Activated T-helper 17 cell treated with anti-CD3 and anti-CD28 coated beads, Interleukin-2, amount 50 U/mL, for 72 hours (primary cell): ENCODE results near the gene C8G. TPM values are rescaled to one million over a fixed set of nuclear protein-coding genes. Genes with fewer than 3 reads are reported as not detected.
A peak's percentile ranks its signal among the peaks of the same experiment; 100 is the strongest.

ENCODE experiments used
- ATAC-seq: fragments of 150-1000 bp; cut with Tn5 transposase; replicated peaks from 2 replicates; pipeline ENCODE4 v1.10.0; 2021; ENCODE audit warnings: mild to moderate bottlenecking, moderate library complexity
- H3K27ac Mint-ChIP-seq: one replicate; pipeline ENCODE4 v1.8.0; 2022; ENCODE audit warnings: mixed read lengths
- H3K27me3 Mint-ChIP-seq: one replicate; pipeline ENCODE4 v1.8.0; 2022; ENCODE audit warnings: mixed read lengths
- H3K36me3 Mint-ChIP-seq: one replicate; pipeline ENCODE4 v1.8.0; 2022; ENCODE audit warnings: low read depth, mild to moderate bottlenecking, mixed read lengths
- H3K4me1 Mint-ChIP-seq: one replicate; pipeline ENCODE4 v1.8.0; 2022; ENCODE audit warnings: mixed read lengths
- H3K4me3 Mint-ChIP-seq: one replicate; pipeline ENCODE4 v1.8.0; 2022; ENCODE audit warnings: mild to moderate bottlenecking, mixed read lengths
- H3K9me3 Mint-ChIP-seq: one replicate; pipeline ENCODE4 v1.8.0; 2022; ENCODE audit warnings: mixed read lengths
- total RNA-seq, 2 donors: library from RNA; stranded (reverse); gene quantifications; one replicate each; pipeline ENCODE4 v1.2.3, GENCODE V29; 2022

Gene C8G
- total RNA-seq, 2 donors from 2014 or later = 3.1 TPM; not detected in 1

DNA sequence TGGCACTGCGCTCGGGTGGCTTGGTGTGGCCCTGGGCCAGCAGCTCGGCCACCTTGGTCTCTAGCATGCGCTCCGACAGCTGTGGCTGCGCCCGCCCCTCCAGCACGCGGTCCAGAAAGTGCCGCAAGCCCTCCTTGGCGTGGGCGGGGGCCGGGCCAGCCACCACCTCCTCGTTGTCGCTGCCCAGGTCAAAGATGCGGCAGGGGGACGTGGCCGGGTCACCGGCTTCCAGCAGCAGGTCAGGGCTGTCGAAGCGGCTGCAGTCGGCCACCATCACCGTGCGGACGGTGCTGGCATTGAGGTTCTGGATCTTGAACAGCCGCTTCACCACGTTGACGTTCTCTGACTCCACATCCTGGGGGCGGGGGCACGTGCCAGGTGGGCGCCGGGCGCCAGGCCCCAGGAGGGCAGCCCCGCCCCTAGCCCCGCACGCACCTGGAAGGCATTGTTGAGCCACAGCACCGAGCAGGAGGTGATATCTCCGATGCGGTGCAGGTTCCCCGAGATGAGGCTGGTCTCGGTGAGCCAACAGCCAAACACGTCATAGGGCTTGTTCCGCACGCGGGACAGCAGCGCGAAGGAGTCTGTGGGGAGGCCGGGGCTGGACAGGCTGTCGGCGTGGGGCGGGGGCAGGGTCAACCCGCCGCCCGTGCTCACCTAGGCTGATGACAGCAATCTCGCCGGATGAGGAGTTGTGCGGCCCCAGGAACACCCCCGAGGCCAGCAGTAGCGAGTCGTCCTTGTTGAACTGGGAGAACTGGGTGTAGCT lies 2.7 kb upstream of the C8G start:
- no peaks in the 10 kb centered on the region for H3K27me3 Mint-ChIP-seq
- H3K36me3 Mint-ChIP-seq = peaks cover 38% of the 10 kb centered on the region
- no peak for ATAC-seq
- H3K9me3 Mint-ChIP-seq = no peaks in the 10 kb centered on the region
- no peak overlapping the region for H3K27ac Mint-ChIP-seq
- peak overlapping the region; percentile 58 for H3K4me3 Mint-ChIP-seq
- peaks cover 6% of the 10 kb centered on the region for H3K4me1 Mint-ChIP-seq

DNA sequence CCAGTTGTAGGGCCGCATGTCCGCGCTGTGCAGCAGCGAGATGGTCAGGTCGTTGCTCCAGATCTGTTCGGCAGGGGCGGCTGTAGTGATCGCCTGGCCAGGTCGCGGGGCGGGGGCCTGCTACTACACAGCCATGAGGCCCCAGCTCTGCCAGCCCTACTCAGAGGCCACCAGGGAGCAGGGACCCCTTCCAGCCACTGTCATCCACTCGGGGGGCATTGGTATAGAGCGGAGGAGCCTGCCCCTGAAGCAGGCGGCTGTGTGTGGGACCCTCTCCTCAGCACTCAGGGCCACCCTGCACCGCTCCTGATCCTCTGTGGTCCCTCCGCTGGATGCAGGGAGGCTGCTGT lies 2.2 kb upstream of the C8G start:
- H3K9me3 Mint-ChIP-seq = no peaks in the 10 kb centered on the region
- H3K36me3 Mint-ChIP-seq = peaks cover 38% of the 10 kb centered on the region
- H3K27ac Mint-ChIP-seq = no peak overlapping the region
- no peak for ATAC-seq
- peaks cover 6% of the 10 kb centered on the region for H3K4me1 Mint-ChIP-seq
- peak overlapping the region; percentile 58 for H3K4me3 Mint-ChIP-seq
- H3K27me3 Mint-ChIP-seq = no peaks in the 10 kb centered on the region

DNA sequence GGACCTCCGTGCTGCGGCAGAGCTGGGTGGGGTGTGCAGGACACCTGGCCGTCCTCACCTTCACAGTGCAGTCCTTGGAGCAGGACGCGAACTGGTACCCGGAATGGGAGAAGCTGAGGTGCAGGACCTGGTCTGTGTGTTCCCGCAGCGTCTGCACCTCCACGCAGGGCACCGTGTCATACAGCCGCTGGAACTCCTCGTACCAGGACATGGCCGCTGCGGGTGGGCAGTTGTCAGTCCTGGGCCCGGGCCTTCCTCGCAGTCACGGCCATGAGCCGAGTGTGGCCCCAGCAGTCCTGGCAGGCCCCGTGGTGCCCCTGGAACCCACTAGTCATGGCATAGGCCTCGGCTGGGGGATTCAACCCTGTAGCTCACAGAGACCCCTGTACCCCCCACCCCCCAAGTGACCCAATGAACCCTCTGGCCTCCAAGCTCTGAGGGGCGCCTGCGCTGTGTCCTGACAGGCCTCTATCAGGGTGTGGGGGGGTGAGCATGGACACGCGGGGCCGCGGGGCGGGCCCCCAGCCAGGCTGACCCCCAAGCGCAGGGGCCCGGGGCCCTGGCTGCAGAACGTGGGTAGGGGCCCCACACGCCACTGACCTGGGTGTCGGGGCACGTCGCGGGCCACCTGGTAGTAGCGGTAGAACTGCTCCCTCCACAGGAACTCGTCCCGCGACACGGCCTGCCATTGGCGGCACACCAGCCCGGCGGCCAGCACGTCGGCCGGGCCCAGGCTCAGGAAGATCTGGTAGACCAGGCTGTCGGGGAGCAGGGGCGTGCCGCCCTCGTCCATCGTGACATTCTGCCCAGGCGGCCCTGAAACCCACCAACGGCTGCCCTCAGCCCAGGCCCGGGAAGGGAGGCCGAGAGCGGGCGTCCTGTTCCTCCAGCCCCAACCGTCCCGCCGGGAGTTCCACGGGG lies 1.5 kb upstream of the C8G start:
- H3K27ac Mint-ChIP-seq = no peak overlapping the region
- H3K27me3 Mint-ChIP-seq = no peaks in the 10 kb centered on the region
- peaks cover 6% of the 10 kb centered on the region for H3K4me1 Mint-ChIP-seq
- peaks cover 36% of the 10 kb centered on the region for H3K36me3 Mint-ChIP-seq
- peak; percentile 34 for ATAC-seq
- peak overlapping the region; percentile 58 for H3K4me3 Mint-ChIP-seq
- no peaks in the 10 kb centered on the region for H3K9me3 Mint-ChIP-seq

DNA sequence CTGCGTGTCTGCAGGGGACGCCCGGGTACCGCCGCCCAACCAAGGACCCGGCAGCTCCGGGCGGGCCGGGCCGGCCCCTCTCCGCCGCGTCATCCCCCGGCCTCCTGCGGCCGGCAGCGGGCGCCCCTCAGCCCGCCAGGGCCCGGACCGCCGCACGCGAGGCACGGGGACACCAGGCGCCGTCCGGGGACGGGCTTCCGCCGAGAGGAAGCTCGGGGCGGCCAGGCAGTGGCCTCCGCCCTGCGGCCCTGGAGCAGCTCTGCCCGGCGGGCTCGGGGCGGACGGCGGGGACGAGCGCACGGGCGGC lies 878 bp upstream of the C8G start:
- Mint-ChIP-seq H3K4me3 (peak overlapping the region; percentile 58), H3K36me3 (peaks cover 30% of the 10 kb centered on the region), H3K4me1 (peaks cover 3% of the 10 kb centered on the region), H3K27ac (no peak overlapping the region), H3K27me3 (no peaks in the 10 kb centered on the region), H3K9me3 (no peaks in the 10 kb centered on the region)
- peak; percentile 55 for ATAC-seq

DNA sequence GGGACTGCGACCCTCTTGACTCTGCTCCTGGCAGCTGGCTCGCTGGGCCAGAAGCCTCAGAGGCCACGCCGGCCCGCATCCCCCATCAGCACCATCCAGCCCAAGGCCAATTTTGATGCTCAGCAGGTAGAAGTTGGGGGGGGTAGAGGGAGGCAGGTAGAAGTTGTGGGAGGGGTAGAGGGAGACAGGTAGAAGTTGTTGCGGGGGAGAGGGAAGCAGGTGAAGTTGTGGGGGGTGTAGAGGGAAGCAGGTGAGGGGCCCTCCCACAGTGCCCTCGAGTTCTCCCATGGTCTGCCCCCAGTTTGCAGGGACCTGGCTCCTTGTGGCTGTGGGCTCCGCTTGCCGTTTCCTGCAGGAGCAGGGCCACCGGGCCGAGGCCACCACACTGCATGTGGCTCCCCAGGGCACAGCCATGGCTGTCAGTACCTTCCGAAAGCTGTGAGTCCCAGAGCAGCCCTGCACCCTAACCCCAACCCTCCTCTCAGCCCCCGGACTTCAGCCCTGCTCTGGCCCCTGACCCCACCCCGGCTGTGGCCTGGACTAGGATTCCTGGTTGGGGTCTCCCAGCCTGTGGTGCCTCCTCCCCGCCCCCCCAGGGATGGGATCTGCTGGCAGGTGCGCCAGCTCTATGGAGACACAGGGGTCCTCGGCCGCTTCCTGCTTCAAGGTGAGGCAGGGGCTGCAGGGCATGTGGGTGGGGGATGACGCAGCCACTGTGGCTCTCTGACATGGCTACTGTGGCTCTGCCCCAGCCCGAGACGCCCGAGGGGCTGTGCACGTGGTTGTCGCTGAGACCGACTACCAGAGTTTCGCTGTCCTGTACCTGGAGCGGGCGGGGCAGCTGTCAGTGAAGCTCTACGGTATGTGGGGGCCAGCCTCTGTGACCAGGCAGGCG lies 537 bp downstream of the C8G start:
- Mint-ChIP-seq H3K9me3 (no peaks in the 10 kb centered on the region), H3K36me3 (peaks cover 24% of the 10 kb centered on the region), H3K4me1 (no peaks in the 10 kb centered on the region), H3K27me3 (no peaks in the 10 kb centered on the region), H3K4me3 (peak overlapping the region; percentile 59), H3K27ac (no peak overlapping the region)
- no peak for ATAC-seq

DNA sequence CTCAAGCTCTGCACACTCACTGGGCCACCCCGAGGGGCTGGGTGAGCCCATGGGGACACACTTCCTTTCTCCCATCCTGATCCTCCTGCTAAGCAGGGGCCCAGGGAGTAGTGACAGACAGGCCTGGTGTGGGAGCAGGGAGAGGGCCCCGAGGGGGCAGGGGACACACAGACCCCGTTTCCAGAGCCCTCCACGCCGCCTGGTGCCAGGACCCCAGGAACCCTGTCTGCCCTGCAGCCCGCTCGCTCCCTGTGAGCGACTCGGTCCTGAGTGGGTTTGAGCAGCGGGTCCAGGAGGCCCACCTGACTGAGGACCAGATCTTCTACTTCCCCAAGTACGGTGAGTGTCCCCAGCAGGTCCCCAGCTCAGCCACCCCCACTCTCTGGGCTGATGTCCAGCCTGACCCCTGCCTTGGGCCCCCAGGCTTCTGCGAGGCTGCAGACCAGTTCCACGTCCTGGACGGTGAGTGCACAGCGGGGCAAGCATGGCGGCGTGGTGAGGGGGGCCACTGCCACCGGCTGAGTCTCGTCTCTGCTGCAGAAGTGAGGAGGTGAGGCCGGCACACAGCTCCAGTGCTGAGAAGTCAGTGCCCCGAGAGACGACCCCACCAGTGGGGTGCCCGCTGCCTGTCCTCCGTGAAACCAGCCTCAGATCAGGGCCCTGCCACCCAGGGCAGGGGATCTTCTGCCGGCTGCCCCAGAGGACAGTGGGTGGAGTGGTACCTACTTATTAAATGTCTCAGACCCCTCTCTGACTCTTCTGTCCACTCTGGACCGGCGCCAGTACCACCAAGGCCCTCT lies 1.4 kb downstream of the C8G start:
- H3K27ac Mint-ChIP-seq = no peak overlapping the region
- no peaks in the 10 kb centered on the region for H3K4me1 Mint-ChIP-seq

GRCh38 chr9:136947028-136947891 lies 2.2 kb downstream of the C8G start:
- peak overlapping the region; percentile 33 for H3K27ac Mint-ChIP-seq
- no peaks in the 10 kb centered on the region for H3K27me3 Mint-ChIP-seq
- H3K4me1 Mint-ChIP-seq = no peaks in the 10 kb centered on the region
- H3K4me3 Mint-ChIP-seq = no peak overlapping the region
- peaks cover 11% of the 10 kb centered on the region for H3K36me3 Mint-ChIP-seq
- no peak for ATAC-seq
- no peaks in the 10 kb centered on the region for H3K9me3 Mint-ChIP-seq

More for the DNA sequence above, 1.4 kb downstream of the C8G start:
- no peaks in the 10 kb centered on the region for H3K27me3 Mint-ChIP-seq
- H3K9me3 Mint-ChIP-seq = no peaks in the 10 kb centered on the region
- peaks cover 19% of the 10 kb centered on the region for H3K36me3 Mint-ChIP-seq
- ATAC-seq = no peak
- no peak overlapping the region for H3K4me3 Mint-ChIP-seq

DNA sequence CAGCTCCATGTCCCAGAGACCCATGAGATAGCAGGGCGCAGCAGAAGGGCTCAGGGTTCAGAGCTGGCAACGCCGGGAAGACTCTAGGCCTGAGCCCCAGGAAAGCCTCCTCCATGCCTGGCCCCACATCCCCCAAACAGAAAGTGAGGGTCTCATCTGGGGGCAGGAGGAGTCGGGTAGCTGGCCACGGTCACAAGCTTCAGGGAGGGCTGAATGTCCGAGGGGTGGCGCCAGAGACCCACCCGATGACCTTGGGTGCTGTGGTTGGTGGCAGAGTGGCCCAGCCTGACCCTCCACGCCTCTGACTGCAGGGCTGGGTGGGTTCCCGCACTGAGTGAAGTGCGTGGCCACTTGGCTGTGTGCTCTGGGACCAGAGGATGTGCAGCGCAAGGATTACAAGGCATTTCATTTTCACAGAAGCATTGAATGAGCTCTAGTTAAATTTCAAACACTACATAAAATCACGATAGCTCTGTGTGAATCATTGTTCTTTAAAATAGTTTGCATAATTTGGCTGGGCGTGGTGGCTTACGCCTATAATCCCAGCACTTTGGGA lies 3.0 kb downstream of the C8G start:
- no peak for ATAC-seq
- Mint-ChIP-seq H3K27me3 (no peaks in the 10 kb centered on the region), H3K27ac (no peak overlapping the region), H3K4me1 (no peaks in the 10 kb centered on the region), H3K36me3 (peaks cover 4% of the 10 kb centered on the region), H3K4me3 (peak overlapping the region; percentile 73), H3K9me3 (no peaks in the 10 kb centered on the region)

GRCh38 chr9:136949239-136949816 lies 4.3 kb downstream of the C8G start:
- Mint-ChIP-seq H3K27ac (peak overlapping the region; percentile 54), H3K4me1 (no peaks in the 10 kb centered on the region), H3K36me3 (no peaks in the 10 kb centered on the region), H3K9me3 (no peaks in the 10 kb centered on the region), H3K27me3 (no peaks in the 10 kb centered on the region), H3K4me3 (peak overlapping the region; percentile 73)
- ATAC-seq = peak; percentile 8

GRCh38 chr9:136949817-136950655 lies 5.0 kb downstream of the C8G start:
- H3K27me3 Mint-ChIP-seq = no peaks in the 10 kb centered on the region
- ATAC-seq = peak; percentile 98
- H3K4me1 Mint-ChIP-seq = no peaks in the 10 kb centered on the region
- H3K27ac Mint-ChIP-seq = peak overlapping the region; percentile 54
- H3K9me3 Mint-ChIP-seq = no peaks in the 10 kb centered on the region
- H3K36me3 Mint-ChIP-seq = no peaks in the 10 kb centered on the region
- peak overlapping the region; percentile 73 for H3K4me3 Mint-ChIP-seq

- Mint-ChIP-seq H3K27ac (no peak overlapping the region), H3K4me1 (no peaks in the 10 kb centered on the region), H3K9me3 (no peaks in the 10 kb centered on the region), H3K4me3 (peak overlapping the region; percentile 73), H3K36me3 (no peaks in the 10 kb centered on the region), H3K27me3 (no peaks in the 10 kb centered on the region)
- ATAC-seq = no peak
These were observed 5.7 kb downstream of the C8G start for GRCh38 chr9:136950656-136951276.
